ENCODE data around the gene MYT1. TPM values are rescaled to one million over a fixed set of nuclear protein-coding genes. Genes with fewer than 3 reads are reported as not detected.

MYT1 gene
- total and polyA plus RNA-seq, 2 of the 8 experiments (the other 6 are each of a cell fraction or from before 2014, with no cell fraction given): 0.63 to 2.0 TPM

- H4K91ac ChIP-seq (replicated peaks; ENCODE audit: insufficient read length, low read length): no peak overlapping the region
- no peak overlapping the region for H2BK12ac ChIP-seq (ENCODE audit: low read depth, low read length)
- no peak overlapping the region for H3K14ac ChIP-seq (ENCODE audit: insufficient read length)
- H3K4me3 ChIP-seq (ENCODE audit: extremely low read depth in 1 of 4, insufficient read depth in 2 of 4, low read depth in 3 of 4, low read length in 4 of 4): no peak overlapping the region
- H3K79me1 ChIP-seq (ENCODE audit: low read depth, low read length): peaks cover 9% of the 10 kb centered on the region
- H4K20me1 ChIP-seq (replicated peaks in 1 of 2; ENCODE audit: control insufficient read depth in 1 of 2, insufficient read depth in 2 of 2, low read length in 2 of 2): peaks cover 1 to 11% of the 10 kb centered on the region in 2 experiments
- H2AFZ ChIP-seq (ENCODE audit: low read length): no peak overlapping the region
- no peak overlapping the region for H4K5ac ChIP-seq (ENCODE audit: insufficient read length, low read depth, low read length)
- POLR2A ChIA-PET (ENCODE audit: partially characterized antibody): no interaction called here
- H3K4ac ChIP-seq (replicated peaks; ENCODE audit: insufficient read length, low read depth, low read length): no peak overlapping the region
- H3K56ac ChIP-seq (replicated peaks; ENCODE audit: insufficient read length, low read depth, low read length): no peak overlapping the region
- no peaks in the 10 kb centered on the region for H3K27me3 ChIP-seq (replicated peaks in 1 of 4; ENCODE audit: control insufficient read depth in 3 of 4, extremely low read depth in 1 of 4, insufficient read depth in 3 of 4, low read length in 3 of 4)
- FAIRE-seq (no peak), DNase-seq (ENCODE audit: low read depth in 1 of 2, low spot score in 2 of 2) (no peak)
- H3K27ac ChIP-seq (ENCODE audit: low read depth, low read length): no peak overlapping the region
- H3K4me2 ChIP-seq (ENCODE audit: insufficient read depth in 1 of 2, low read depth in 2 of 2, low read length in 2 of 2): no peak overlapping the region
- CTCF ChIA-PET (ENCODE audit: partially characterized antibody): no interaction called here
- H3K18ac ChIP-seq (ENCODE audit: extremely low read depth, low read length): no peak overlapping the region
- WGBS, 2 experiments (ENCODE audit: extremely low coverage in 1 of 2, insufficient coverage in 1 of 2, insufficient read length in 1 of 2, insufficient replicate concordance in 2 of 2, low coverage in 1 of 2, low lambda C conversion rate in 2 of 2, missing lambda C conversion rate in 1 of 2): 92% methylated on average over 19 of the region's 19 CpGs; no CpG with 5 or more reads in 1 of the 2 experiments
- H2AK5ac ChIP-seq (ENCODE audit: low read depth, low read length): no peak overlapping the region
- H3K9me3 ChIP-seq (ENCODE audit: insufficient read depth in 2 of 2, low read depth in 1 of 2, low read length in 1 of 2): peaks cover 0 to 5% of the 10 kb centered on the region in 2 experiments; a peak in 2 of 4 replicates
- no peak overlapping the region for H4K8ac ChIP-seq (ENCODE audit: extremely low read depth, insufficient read depth, low read length)
- H3K79me2 ChIP-seq (ENCODE audit: control insufficient read depth in 1 of 2, insufficient read depth in 2 of 2, low read length in 2 of 2): peaks cover 0 to 3% of the 10 kb centered on the region in 2 experiments; a peak in 1 of 4 replicates
- no peak overlapping the region for H2BK5ac ChIP-seq (ENCODE audit: low read depth, low read length)
- H3K36me3 ChIP-seq (ENCODE audit: control insufficient read depth in 2 of 4, insufficient read depth in 4 of 4, low read length in 3 of 4): peaks cover 0 to 6% (median 0%) of the 10 kb centered on the region in 4 experiments; a peak in 3 of 8 replicates
- no peak overlapping the region for H2BK120ac ChIP-seq (replicated peaks; ENCODE audit: low read depth, low read length)
- peaks cover 0 to 2% (median under 1%) of the 10 kb centered on the region in 4 experiments; a peak in 2 of 7 replicates for H3K4me1 ChIP-seq (replicated peaks in 1 of 4; ENCODE audit: control insufficient read depth in 3 of 4, insufficient read depth in 4 of 4, low read length in 3 of 4)
- H3K23ac ChIP-seq (ENCODE audit: insufficient read length): no peak overlapping the region
- no peak overlapping the region for H3K9ac ChIP-seq (replicated peaks in 1 of 4; ENCODE audit: extremely low read depth in 1 of 4, low read depth in 3 of 4, low read length in 3 of 4)
- no peak overlapping the region for H2BK15ac ChIP-seq (ENCODE audit: low read length)
- H3K23me2 ChIP-seq (ENCODE audit: low read depth, low read length): peaks cover 2% of the 10 kb centered on the region; the same call in 1 of the 2 replicates
- H2BK20ac ChIP-seq (ENCODE audit: low read length): no peak overlapping the region
- TF ChIP-seq EP300 (IDR thresholded peaks at IDR 0.05; ENCODE audit: borderline replicate concordance in 1 of 2, low read depth in 2 of 2, low read length in 2 of 2) (no peak), CHD2 (IDR thresholded peaks at IDR 0.05; ENCODE audit: low read length) (no peak), HDAC2 (IDR thresholded peaks at IDR 0.05; ENCODE audit: borderline replicate concordance in 1 of 2, low read depth in 2 of 2, low read length in 2 of 2) (no peak), SUZ12 (IDR thresholded peaks at IDR 0.05; ENCODE audit: low read length) (no peak), CEBPB (IDR thresholded peaks at IDR 0.05; ENCODE audit: low read depth, low read length) (no peak), CREB1 (IDR thresholded peaks at IDR 0.05) (no peak), TAF7 (optimal IDR thresholded peaks at IDR 0.05; ENCODE audit: borderline replicate concordance, low read depth, low read length) (no peak), RNF2 (IDR thresholded peaks at IDR 0.05; ENCODE audit: borderline replicate concordance, low read depth, low read length, missing control alignments, poor library complexity, severe bottlenecking) (no peak), PHF8 (conservative IDR thresholded peaks at IDR 0.05; ENCODE audit: low read depth, low read length) (no peak)
- TF ChIP-seq, protein P1, sequence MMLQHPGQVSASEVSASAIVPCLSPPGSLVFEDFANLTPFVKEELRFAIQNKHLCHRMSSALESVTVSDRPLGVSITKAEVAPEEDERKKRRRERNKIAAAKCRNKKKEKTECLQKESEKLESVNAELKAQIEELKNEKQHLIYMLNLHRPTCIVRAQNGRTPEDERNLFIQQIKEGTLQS (IDR thresholded peaks at IDR 0.05; ENCODE audit: insufficient read depth, low read depth, low read length): no peak
- TF ChIP-seq, protein P2, sequence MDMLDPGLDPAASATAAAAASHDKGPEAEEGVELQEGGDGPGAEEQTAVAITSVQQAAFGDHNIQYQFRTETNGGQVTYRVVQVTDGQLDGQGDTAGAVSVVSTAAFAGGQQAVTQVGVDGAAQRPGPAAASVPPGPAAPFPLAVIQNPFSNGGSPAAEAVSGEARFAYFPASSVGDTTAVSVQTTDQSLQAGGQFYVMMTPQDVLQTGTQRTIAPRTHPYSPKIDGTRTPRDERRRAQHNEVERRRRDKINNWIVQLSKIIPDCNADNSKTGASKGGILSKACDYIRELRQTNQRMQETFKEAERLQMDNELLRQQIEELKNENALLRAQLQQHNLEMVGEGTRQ (IDR thresholded peaks at IDR 0.05; ENCODE audit: low read length): no peak
These were observed 108.9 kb downstream of the MYT1 start for GRCh38 chr20:64273109-64273508.

Measured in H1 (cell line).